NB4 (cell line): ENCODE results near the gene CRIM1.

Experiments used
- DNase-seq: peaks from one replicate; pipeline ENCODE4 v3.0.0; 2010; ENCODE audit warnings: low read depth
- H3K4me3 ChIP-seq: one replicate; pipeline ENCODE4 v1.5.1; 2011; ENCODE audit warnings: mild to moderate bottlenecking, low read depth, low read length, moderate library complexity
- CTCF ChIP-seq: IDR thresholded peaks from one replicate; pipeline ENCODE4 v1.5.1; 2012; ENCODE audit warnings: low read depth, low read length
- MAX ChIP-seq: IDR thresholded peaks from 2 replicates; pipeline ENCODE4 v1.6.1; 2011; ENCODE audit warnings: low read depth, low read length
- MYC ChIP-seq: IDR thresholded peaks from 2 replicates; pipeline ENCODE4 v1.6.1; 2011; ENCODE audit warnings: low read depth, low read length
- POLR2A ChIP-seq: IDR thresholded peaks from 2 replicates; pipeline ENCODE4 v1.6.1; 2011; ENCODE audit warnings: mild to moderate bottlenecking; ENCODE audit not compliant: insufficient read length; ENCODE audit errors: extremely low read depth

CRIM1 gene

GRCh38 chr2:36569267-36569856, 213.8 kb downstream of the CRIM1 start:
- no peak for DNase-seq
- no peak overlapping the region for H3K4me3 ChIP-seq
- TF ChIP-seq POLR2A (no peak), CTCF (no peak), MYC (no peak), MAX (no peak)

GRCh38 chr2:36570416-36570815, 214.8 kb downstream of the CRIM1 start:
- no peak overlapping the region for H3K4me3 ChIP-seq
- no peak for DNase-seq
- no peak for TF ChIP-seq CTCF
- TF ChIP-seq POLR2A, result no peak
- TF ChIP-seq MAX, result no peak
- TF ChIP-seq MYC, result no peak

- TF ChIP-seq CTCF (no peak), POLR2A (no peak), MYC (no peak), MAX (no peak)
- DNase-seq, result no peak
- H3K4me3 ChIP-seq, result no peak overlapping the region
These were observed 216.6 kb downstream of the CRIM1 start for GRCh38 chr2:36572054-36572718.

GRCh38 chr2:36572719-36573059, 217.1 kb downstream of the CRIM1 start:
- TF ChIP-seq MAX, result no peak
- TF ChIP-seq CTCF, result no peak
- TF ChIP-seq MYC, result no peak
- no peak for TF ChIP-seq POLR2A
- no peak for DNase-seq
- no peak overlapping the region for H3K4me3 ChIP-seq

- TF ChIP-seq POLR2A, result no peak
- TF ChIP-seq CTCF, result no peak
- TF ChIP-seq MYC, result no peak
- TF ChIP-seq MAX, result no peak
- no peak overlapping the region for H3K4me3 ChIP-seq
- no peak for DNase-seq
These were observed 217.6 kb downstream of the CRIM1 start for GRCh38 chr2:36573165-36573564.
